ENCODE results near the gene ERC2. TPM values are rescaled to one million over a fixed set of nuclear protein-coding genes. Genes with fewer than 3 reads are reported as not detected.

ERC2 gene
- total and polyA plus RNA-seq, 8 donors = 1.2 to 4.8 (median 2.3) TPM

GRCh38 chr3:56001991-56002390 is 466.3 kb downstream of the ERC2 start:
- TF ChIP-seq CTCF (IDR thresholded peaks at IDR 0.05) = no peak
- Histone ChIP-seq H3K27ac (no peak overlapping the region), H3K4me3 (no peak overlapping the region), H3K9me3 (no peaks in the 10 kb centered on the region), H3K27me3 (no peaks in the 10 kb centered on the region), H3K36me3 (no peaks in the 10 kb centered on the region), H3K4me1 (no peaks in the 10 kb centered on the region)
- ATAC-seq (no peak), FAIRE-seq (no peak), DNase-seq (no peak)
- intact Hi-C loops (cut with DNase I) = no loop called here

- no peaks in the 10 kb centered on the region for H3K4me1 ChIP-seq
- no peak for FAIRE-seq
- no peaks in the 10 kb centered on the region for H3K9me3 ChIP-seq
- H3K27me3 ChIP-seq = no peaks in the 10 kb centered on the region
- H3K27ac ChIP-seq = no peak overlapping the region
- no peaks in the 10 kb centered on the region for H3K36me3 ChIP-seq
- 80 to 81% methylated on average over 4 of the region's 4 CpGs for WGBS, 2 donors
- ATAC-seq = no peak
- no peak for TF ChIP-seq CTCF (IDR thresholded peaks at IDR 0.05)
- intact Hi-C loops (cut with DNase I) = no loop called here
- H3K4me3 ChIP-seq = no peak overlapping the region
- DNase-seq = no peak
Observed at GRCh38 chr3:56001537-56001936, 466.7 kb downstream of the ERC2 start.

GRCh38 chr3:55989366-55989765 is 478.9 kb downstream of the ERC2 start:
- intact Hi-C loops (cut with DNase I) = no loop called here
- Histone ChIP-seq H3K4me1 (no peaks in the 10 kb centered on the region), H3K36me3 (no peaks in the 10 kb centered on the region), H3K4me3 (no peak overlapping the region), H3K9me3 (no peaks in the 10 kb centered on the region), H3K27me3 (no peaks in the 10 kb centered on the region), H3K27ac (no peak overlapping the region)
- DNase-seq = no peak
- FAIRE-seq = no peak
- no peak for TF ChIP-seq CTCF (IDR thresholded peaks at IDR 0.05)
- ATAC-seq = no peak
- 95 to 98% methylated on average over 2 of the region's 2 CpGs for WGBS, 2 donors

GRCh38 chr3:55988905-55989304 is 479.4 kb downstream of the ERC2 start:
- no peak for FAIRE-seq
- Histone ChIP-seq H3K9me3 (no peaks in the 10 kb centered on the region), H3K27ac (no peak overlapping the region), H3K4me3 (no peak overlapping the region), H3K36me3 (no peaks in the 10 kb centered on the region), H3K27me3 (no peaks in the 10 kb centered on the region), H3K4me1 (no peaks in the 10 kb centered on the region)
- TF ChIP-seq CTCF (IDR thresholded peaks at IDR 0.05) = no peak
- ATAC-seq = no peak
- intact Hi-C loops (cut with DNase I) = no loop called here
- no peak for DNase-seq
- whole genome bisulfite sequencing, 2 donors = 55 to 66% methylated on average over 3 of the region's 3 CpGs

- intact Hi-C loops (cut with DNase I) = no loop called here
- Histone ChIP-seq H3K4me1 (no peaks in the 10 kb centered on the region), H3K27me3 (no peaks in the 10 kb centered on the region), H3K4me3 (no peak overlapping the region), H3K36me3 (no peaks in the 10 kb centered on the region), H3K9me3 (no peaks in the 10 kb centered on the region), H3K27ac (no peak overlapping the region)
- no peak for ATAC-seq
- no peak for DNase-seq
- TF ChIP-seq CTCF (IDR thresholded peaks at IDR 0.05) = no peak
- no peak for FAIRE-seq
- WGBS, 2 donors = 94 to 98% methylated on average over 5 of the region's 5 CpGs
Observed at GRCh38 chr3:55984626-55985025, 483.6 kb downstream of the ERC2 start.
